Activated CD4-positive, alpha-beta T cell treated with anti-CD3 and anti-CD28 coated beads, Interleukin-2, amount 10 ng/mL, durations not matched to agents 24 days and 14 days (primary cell): ENCODE data around the gene DENND1B. TPM values are rescaled to one million over a fixed set of nuclear protein-coding genes. Genes with fewer than 3 reads are reported as not detected.

ENCODE experiments used
- DNase-seq: peaks from one replicate; pipeline ENCODE4 v3.0.0; 2022
- H3K27ac Mint-ChIP-seq: one replicate; pipeline ENCODE4 v1.8.0; 2022; ENCODE audit warnings: mild to moderate bottlenecking, mixed read lengths
- H3K27me3 Mint-ChIP-seq: one replicate; pipeline ENCODE4 v1.8.0; 2022; ENCODE audit warnings: mixed read lengths
- H3K36me3 Mint-ChIP-seq: one replicate; pipeline ENCODE4 v1.8.0; 2022; ENCODE audit warnings: low read depth, mild to moderate bottlenecking, mixed read lengths
- H3K4me1 Mint-ChIP-seq: one replicate; pipeline ENCODE4 v1.8.0; 2021; ENCODE audit warnings: mixed read lengths
- H3K4me3 Mint-ChIP-seq: one replicate; pipeline ENCODE4 v1.8.0; 2022; ENCODE audit warnings: mild to moderate bottlenecking, moderate library complexity, mixed read lengths
- H3K9me3 Mint-ChIP-seq: one replicate; pipeline ENCODE4 v1.8.0; 2021; ENCODE audit warnings: mixed read lengths
- intact Hi-C: fragments of 100-400 bp; cut with micrococcal nuclease; formaldehyde crosslinking; loops from one replicate; pipeline ENCODE4 v1.15.1; 2023
- total RNA-seq: library from RNA; stranded (reverse); gene quantifications from 2 replicates; pipeline ENCODE4 v1.2.3, GENCODE V29; 2022

Gene DENND1B
- total RNA-seq, 1 donor from 2014 or later: 15.0 TPM

DNA sequence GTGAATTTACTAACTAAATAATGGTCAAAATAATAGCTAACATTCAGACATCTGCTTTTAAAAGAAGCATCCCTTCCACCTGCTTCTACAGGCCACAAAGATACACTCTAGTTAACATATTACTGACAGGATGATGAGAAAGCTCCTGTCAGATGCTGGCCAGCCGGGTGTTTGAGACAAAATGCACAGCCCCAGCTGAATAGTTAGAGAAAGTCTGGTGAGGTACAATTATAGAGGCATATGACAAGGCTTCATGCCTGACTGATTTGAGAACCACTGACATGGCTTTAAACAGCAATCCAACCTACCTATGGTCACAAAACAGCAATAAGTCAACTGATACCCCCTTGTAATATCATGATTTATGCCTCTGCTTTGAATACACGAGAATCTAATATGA, 137.0 kb downstream of the DENND1B start:
- no peak overlapping the region for H3K27ac Mint-ChIP-seq
- intact Hi-C loops: no loop called here
- DNase-seq: no peak
- no peaks in the 10 kb centered on the region for H3K4me1 Mint-ChIP-seq
- H3K9me3 Mint-ChIP-seq: no peaks in the 10 kb centered on the region
- peaks cover 12% of the 10 kb centered on the region for H3K36me3 Mint-ChIP-seq
- H3K27me3 Mint-ChIP-seq: no peaks in the 10 kb centered on the region
- H3K4me3 Mint-ChIP-seq: no peak overlapping the region

DNA sequence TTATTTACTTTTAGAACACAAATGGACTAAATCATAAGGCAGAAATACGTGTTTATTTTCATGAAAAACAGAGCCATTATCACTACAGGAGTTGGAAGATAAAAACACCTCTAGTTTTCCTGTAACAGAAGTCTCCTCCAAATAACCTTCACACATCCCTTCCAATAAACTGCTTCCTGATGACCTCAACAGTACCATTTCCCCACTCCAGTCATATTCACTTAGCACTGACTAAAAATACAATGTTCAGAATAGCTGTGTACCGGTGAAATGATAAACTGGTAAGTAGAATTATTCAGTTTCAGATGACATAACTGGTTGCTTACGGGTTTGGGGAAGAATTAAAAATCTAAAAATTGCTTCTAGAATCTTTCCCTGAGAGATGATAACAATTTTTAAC, 137.9 kb downstream of the DENND1B start:
- no peaks in the 10 kb centered on the region for H3K4me1 Mint-ChIP-seq
- no peak overlapping the region for H3K4me3 Mint-ChIP-seq
- DNase-seq: no peak
- peaks cover 14% of the 10 kb centered on the region for H3K36me3 Mint-ChIP-seq
- H3K9me3 Mint-ChIP-seq: no peaks in the 10 kb centered on the region
- intact Hi-C loops: no loop called here
- H3K27me3 Mint-ChIP-seq: no peaks in the 10 kb centered on the region
- H3K27ac Mint-ChIP-seq: no peak overlapping the region

DNA sequence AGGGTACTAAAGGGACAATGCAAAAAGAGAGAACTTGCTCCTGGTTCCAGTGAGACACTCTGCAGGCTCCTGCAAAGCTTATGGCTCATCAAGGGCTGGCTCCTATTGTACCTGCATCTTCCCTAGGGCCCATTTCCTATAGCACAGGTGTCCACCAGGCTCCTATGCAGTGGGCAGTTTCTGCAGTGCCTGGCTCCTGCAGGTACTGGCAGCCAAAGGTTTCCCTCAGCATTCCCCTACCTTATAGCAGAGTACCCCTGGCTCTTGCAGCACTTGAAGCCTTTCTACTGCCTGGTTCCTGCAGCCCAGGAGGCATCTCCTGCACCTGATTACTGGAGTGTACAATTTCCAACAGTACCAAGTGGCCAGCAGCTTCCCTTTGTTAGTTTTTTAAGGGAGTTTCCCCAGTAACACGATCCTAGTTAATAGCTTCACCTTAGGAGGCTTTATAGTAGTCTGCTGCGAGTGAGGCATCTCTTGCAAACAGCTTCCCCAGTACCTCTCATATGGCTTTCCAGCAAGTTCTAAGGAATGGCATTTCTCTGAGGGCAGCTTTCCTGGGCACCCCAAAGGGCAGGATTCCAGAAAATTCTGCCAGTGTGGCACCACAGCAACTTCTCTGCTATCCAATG, 141.7 kb downstream of the DENND1B start:
- Mint-ChIP-seq H3K9me3 (peaks cover 9% of the 10 kb centered on the region), H3K27me3 (no peaks in the 10 kb centered on the region), H3K36me3 (peaks cover 22% of the 10 kb centered on the region), H3K4me1 (no peaks in the 10 kb centered on the region), H3K27ac (no peak overlapping the region), H3K4me3 (no peak overlapping the region)
- intact Hi-C loops: no loop called here
- no peak for DNase-seq

DNA sequence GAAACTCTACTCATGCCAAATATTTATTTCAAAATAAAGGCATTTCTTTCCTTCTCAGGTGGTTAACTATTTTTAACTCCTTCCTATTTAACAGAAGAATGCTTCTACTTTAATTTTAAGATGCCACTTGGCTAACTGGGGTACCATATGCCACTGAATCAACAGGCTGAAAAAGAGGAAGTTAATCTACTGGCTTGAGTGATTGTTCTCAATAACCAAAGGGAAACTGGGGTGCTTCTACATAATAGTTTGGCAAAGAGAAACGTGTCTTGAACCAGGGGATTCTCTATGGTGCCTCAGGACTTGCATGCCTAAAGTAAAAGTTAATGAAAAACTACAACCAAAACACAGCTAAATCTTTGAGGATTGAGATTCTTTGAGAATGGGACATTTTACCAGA, 142.6 kb downstream of the DENND1B start:
- H3K9me3 Mint-ChIP-seq: peaks cover 9% of the 10 kb centered on the region
- no peaks in the 10 kb centered on the region for H3K4me1 Mint-ChIP-seq
- no peak for DNase-seq
- H3K4me3 Mint-ChIP-seq: no peak overlapping the region
- H3K27me3 Mint-ChIP-seq: no peaks in the 10 kb centered on the region
- no peak overlapping the region for H3K27ac Mint-ChIP-seq
- peaks cover 24% of the 10 kb centered on the region for H3K36me3 Mint-ChIP-seq
- intact Hi-C loops: no loop called here

DNA sequence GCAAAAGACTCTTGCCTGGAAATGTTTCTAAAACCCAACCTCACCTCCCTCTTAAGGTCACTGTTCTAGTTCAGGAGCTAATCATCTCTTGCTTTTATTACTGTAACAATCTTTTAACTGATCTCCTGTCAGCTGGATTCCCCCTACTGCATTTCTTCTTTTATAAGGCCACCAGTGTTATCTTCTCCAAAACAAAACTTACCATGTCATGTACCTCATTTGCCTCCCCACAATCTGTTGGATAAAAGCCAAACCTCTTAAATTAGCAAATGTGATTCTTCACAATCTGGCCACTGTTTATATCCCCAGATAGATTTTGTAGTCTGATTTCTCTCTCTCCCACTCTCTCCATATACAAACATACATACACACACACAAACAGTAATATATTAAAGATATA, 143.3 kb downstream of the DENND1B start:
- H3K4me3 Mint-ChIP-seq: no peak overlapping the region
- peaks cover 9% of the 10 kb centered on the region for H3K9me3 Mint-ChIP-seq
- intact Hi-C loops: no loop called here
- H3K27me3 Mint-ChIP-seq: no peaks in the 10 kb centered on the region
- peaks cover 24% of the 10 kb centered on the region for H3K36me3 Mint-ChIP-seq
- no peaks in the 10 kb centered on the region for H3K4me1 Mint-ChIP-seq
- no peak overlapping the region for H3K27ac Mint-ChIP-seq
- DNase-seq: no peak

DNA sequence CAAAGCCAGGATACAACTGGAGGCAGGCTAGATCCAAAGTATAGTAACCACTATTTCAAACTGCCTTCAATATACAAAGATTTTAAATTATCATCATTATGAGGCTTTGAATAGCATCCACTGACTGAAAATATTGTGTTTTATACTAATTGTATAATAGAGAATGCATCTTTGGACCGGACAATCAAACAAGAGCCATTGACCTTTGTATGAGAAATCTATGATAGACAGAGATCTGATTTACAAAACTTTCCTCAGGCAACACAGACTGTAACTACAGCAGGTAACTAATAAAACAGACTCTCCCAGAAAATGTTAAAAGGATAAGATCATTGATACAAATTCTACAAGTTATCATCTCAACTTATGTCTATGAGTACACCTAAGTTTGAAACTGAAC, 152.9 kb downstream of the DENND1B start:
- no peak overlapping the region for H3K27ac Mint-ChIP-seq
- intact Hi-C loops: no loop called here

DNA sequence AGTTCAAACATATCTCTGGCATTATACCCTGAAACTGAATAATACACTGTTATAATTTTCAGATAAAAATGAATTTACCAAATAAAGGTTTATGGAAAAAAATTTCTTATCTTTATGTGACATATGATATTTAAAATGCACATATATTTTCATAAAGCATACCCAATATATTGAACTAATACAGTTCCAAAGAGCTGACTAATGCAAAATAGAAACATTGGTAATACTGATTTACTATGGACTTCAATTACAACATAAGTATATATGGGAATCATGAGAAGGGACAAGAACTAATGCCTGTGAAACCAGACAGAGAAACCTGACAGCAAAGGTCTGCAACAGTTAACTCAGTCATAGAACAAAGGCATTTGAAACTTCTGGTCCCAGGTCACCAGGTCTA, 153.5 kb downstream of the DENND1B start:
- H3K36me3 Mint-ChIP-seq: peaks cover 10% of the 10 kb centered on the region
- H3K9me3 Mint-ChIP-seq: no peaks in the 10 kb centered on the region
- H3K4me1 Mint-ChIP-seq: no peaks in the 10 kb centered on the region
- intact Hi-C loops: no loop called here
- no peak overlapping the region for H3K27ac Mint-ChIP-seq
- no peaks in the 10 kb centered on the region for H3K27me3 Mint-ChIP-seq
- H3K4me3 Mint-ChIP-seq: no peak overlapping the region
- no peak for DNase-seq

More for the DNA sequence above, 152.9 kb downstream of the DENND1B start:
- Mint-ChIP-seq H3K36me3 (peaks cover 10% of the 10 kb centered on the region), H3K4me3 (no peak overlapping the region), H3K9me3 (no peaks in the 10 kb centered on the region), H3K27me3 (no peaks in the 10 kb centered on the region), H3K4me1 (no peaks in the 10 kb centered on the region)
- no peak for DNase-seq

DNA sequence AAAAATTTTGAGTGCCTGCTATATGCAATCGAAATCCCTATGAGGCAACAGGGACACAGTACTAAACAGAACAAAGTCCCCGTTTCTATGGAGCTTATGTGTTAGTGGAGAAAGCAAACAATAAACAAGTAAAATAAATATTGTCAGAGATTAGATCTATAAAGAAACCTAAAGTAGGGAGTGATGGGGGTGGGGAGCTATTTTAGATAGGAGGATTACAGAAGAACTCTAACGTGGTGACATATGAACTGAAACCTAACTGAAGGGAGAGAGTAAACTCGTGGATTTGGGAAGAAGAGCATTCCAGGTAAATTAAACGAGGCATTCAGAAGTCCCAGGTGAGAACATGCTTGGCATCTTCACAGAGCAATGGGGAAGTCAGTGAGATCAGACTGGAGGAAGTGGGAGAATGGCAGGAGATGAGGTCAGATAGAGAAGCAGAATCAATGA, 154.5 kb downstream of the DENND1B start:
- Mint-ChIP-seq H3K4me1 (no peaks in the 10 kb centered on the region), H3K36me3 (peaks cover 2% of the 10 kb centered on the region), H3K27ac (no peak overlapping the region)

DNA sequence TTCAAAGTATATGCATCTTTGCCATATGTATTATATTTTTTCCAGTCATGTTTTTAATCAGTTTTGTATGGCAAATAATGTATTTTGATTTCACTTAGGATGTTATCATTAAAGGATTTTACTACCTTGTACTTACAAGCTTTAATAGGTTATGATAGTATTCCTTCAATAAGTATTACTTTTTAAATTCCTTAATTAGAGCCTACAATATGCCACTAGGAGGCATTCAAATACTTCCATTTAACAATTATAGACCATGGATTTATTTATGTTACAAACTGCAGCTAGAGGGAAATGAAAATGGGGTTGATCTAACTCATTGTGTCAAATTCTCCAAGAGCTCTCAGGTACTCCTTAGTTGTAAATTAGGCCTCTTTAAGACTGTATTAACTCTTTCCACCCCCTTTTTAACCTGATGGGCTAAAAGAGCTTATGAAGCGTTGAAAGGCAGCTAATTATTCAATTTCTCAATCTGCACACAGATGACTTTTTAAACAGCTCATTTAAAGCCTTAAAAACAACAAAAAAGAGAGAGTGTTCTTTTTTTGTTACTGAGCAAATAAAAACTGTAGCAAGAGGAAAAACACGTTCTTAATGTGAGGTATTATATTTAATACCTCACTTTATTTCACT, 156.2 kb downstream of the DENND1B start:
- Mint-ChIP-seq H3K4me3 (no peak overlapping the region), H3K27ac (no peak overlapping the region), H3K4me1 (no peaks in the 10 kb centered on the region), H3K9me3 (no peaks in the 10 kb centered on the region), H3K27me3 (no peaks in the 10 kb centered on the region), H3K36me3 (peaks cover 2% of the 10 kb centered on the region)
- intact Hi-C loops: loop anchor here (1.0 to 5.0 kb wide), 2 partner anchors 250 to 848 kb away; no protein-coding TSS in a partner anchor
- no peak for DNase-seq

More for the DNA sequence above, 154.5 kb downstream of the DENND1B start:
- Mint-ChIP-seq H3K4me3 (no peak overlapping the region), H3K9me3 (no peaks in the 10 kb centered on the region), H3K27me3 (no peaks in the 10 kb centered on the region)
- DNase-seq: no peak
- intact Hi-C loops: no loop called here

DNA sequence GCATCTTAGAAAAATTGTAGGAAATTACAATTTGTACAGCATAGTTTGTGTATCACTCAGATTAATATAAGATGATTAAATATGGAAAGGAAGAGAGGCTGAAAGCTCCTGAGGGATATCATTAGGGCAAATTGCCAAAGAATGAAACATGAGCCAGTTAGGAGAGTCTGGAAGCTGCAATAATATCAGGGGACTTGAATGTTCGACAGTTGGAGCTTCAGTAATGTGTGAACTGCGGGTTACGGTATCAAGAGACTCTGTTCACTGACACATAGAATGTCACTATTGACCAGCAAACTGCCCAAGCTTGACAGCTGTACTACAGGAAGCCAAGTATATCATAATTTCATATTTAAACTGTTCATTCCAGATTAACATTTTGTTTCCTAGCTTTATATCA, 157.2 kb downstream of the DENND1B start:
- peaks cover 2% of the 10 kb centered on the region for H3K36me3 Mint-ChIP-seq
- intact Hi-C loops: loop anchor here (5.0 kb wide), 1 partner anchor 849 kb away; no protein-coding TSS in a partner anchor

DNA sequence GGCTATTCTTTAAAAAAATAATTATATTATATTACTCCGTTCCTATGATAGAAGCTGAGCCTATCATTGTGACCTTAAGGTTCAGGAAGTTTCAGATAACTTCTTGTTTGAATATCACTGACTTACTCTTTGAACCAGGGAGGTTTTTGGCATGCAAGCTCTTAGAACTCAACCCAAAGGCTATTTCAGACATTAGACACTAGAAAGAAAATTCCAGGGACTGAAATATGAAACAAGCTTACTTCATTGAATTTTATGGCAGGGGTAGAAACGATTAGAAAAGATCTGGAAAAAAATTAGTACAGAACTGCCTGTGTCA, 159.6 kb downstream of the DENND1B start:
- no peak for DNase-seq
- Mint-ChIP-seq H3K27ac (no peak overlapping the region), H3K4me3 (no peak overlapping the region), H3K36me3 (no peaks in the 10 kb centered on the region), H3K9me3 (no peaks in the 10 kb centered on the region), H3K4me1 (no peaks in the 10 kb centered on the region), H3K27me3 (no peaks in the 10 kb centered on the region)
- intact Hi-C loops: loop anchor here (1.0 to 5.0 kb wide), 3 partner anchors 253 to 852 kb away; no protein-coding TSS in a partner anchor

More for the DNA sequence above, 157.2 kb downstream of the DENND1B start:
- Mint-ChIP-seq H3K27me3 (no peaks in the 10 kb centered on the region), H3K27ac (no peak overlapping the region), H3K9me3 (no peaks in the 10 kb centered on the region), H3K4me3 (no peak overlapping the region), H3K4me1 (no peaks in the 10 kb centered on the region)
- DNase-seq: no peak

DNA sequence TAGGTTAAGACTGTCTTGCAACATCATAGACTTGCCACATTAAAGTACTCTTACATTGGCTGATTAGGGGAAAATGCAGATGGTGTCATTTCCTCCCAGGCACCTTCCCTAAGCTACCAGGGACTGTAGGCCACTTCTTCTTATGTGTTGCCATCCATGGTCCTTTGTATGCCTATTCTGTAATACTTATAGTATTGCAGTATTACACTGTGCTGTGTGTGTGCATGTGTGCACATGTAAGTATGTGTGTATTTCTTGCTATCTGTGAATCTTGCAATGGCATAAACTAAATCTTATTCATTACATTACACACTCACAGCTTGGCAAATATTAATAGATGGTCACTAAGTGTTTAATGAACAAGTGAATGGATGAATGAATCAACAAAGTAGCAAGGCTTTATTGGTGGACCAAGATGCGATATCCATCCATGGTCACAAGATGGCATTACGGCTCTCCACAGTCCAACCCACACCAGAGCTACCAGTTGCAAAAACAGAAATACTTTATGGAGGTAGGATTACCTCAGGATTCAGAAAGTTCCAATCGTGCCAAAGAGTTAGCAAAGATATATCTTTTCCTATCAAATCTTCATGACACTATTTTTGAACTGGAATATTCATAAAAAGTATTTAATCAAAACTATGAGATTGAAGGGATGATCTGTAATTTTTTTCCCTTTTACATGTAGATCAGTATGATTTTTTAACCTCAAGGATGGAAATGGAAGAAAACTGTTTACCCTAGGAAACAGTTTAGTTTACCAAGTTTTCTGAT, 160.2 kb downstream of the DENND1B start:
- H3K27me3 Mint-ChIP-seq: no peaks in the 10 kb centered on the region
- no peak overlapping the region for H3K27ac Mint-ChIP-seq
- intact Hi-C loops: loop anchor here (1.0 to 5.0 kb wide), 3 partner anchors 253 to 852 kb away; no protein-coding TSS in a partner anchor
- H3K9me3 Mint-ChIP-seq: no peaks in the 10 kb centered on the region
- H3K36me3 Mint-ChIP-seq: no peaks in the 10 kb centered on the region
- peak; percentile 70 for DNase-seq
- H3K4me1 Mint-ChIP-seq: no peaks in the 10 kb centered on the region
- H3K4me3 Mint-ChIP-seq: no peak overlapping the region

DNA sequence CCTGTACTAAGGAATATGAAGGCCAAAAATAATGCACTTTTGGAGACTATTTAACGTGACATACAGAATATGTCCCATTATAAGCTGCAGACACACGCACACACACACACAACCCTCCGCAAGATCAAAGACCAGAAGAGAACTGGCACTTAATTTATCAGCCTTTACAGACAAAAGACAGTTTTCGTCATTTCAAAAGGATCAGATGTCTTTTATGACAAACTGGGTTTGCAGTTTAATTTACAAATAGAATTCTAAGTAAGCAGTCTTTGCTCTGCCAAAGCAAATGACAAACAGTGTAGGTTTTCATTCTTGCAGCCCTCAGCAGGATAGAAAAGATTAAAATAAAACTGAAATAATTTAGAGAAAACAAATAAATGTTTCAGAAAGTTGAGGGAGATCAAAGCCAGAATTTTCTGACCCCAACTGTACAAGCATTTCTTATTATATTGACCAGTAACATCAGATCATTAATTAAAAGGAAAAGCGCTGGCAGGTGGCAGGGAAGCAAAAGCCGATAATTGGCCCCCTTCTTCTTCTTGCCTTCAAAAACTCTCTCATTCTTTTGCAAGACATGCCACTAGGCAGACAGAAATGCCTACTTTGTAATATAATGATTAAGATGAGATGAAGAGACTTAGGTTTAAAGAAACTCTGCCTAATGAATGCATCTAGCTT, 169.0 kb downstream of the DENND1B start:
- intact Hi-C loops: no loop called here
- Mint-ChIP-seq H3K4me1 (no peaks in the 10 kb centered on the region), H3K27ac (no peak overlapping the region), H3K27me3 (no peaks in the 10 kb centered on the region), H3K36me3 (no peaks in the 10 kb centered on the region), H3K9me3 (no peaks in the 10 kb centered on the region), H3K4me3 (no peak overlapping the region)
- no peak for DNase-seq

DNA sequence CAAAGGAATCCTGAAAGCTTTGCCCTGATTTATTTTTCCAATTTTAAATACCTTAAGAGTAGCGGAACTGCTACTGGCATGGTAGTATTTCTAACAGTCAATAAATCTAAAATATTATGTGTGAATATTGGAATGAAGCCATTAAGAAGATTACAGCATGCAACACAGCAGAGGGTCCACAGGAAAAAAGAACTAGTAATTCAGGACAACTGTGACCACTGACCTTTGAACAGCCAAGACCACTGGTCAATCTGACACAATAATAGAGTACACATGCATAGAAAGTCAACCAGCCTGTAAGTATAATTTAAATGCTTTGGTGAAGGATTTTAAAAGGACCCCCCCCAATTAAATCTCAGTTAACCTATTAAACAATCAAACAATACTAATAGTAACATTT, 171.0 kb downstream of the DENND1B start:
- H3K4me1 Mint-ChIP-seq: peaks cover 3% of the 10 kb centered on the region
- H3K27ac Mint-ChIP-seq: no peak overlapping the region
- no peaks in the 10 kb centered on the region for H3K27me3 Mint-ChIP-seq
- intact Hi-C loops: no loop called here
- no peak overlapping the region for H3K4me3 Mint-ChIP-seq
- H3K36me3 Mint-ChIP-seq: no peaks in the 10 kb centered on the region
- no peaks in the 10 kb centered on the region for H3K9me3 Mint-ChIP-seq
- DNase-seq: no peak
